T-helper 2 cell treated with Interferon-gamma antibody and Interleukin-4, amounts not matched to agents 5 μg/mL and 100 μg/mL, for 36 hours (primary cell): ENCODE data around the gene ACCS.
A peak's percentile ranks its signal among the peaks of the same experiment; 100 is the strongest.

Experiments
- DNase-seq: peaks from one replicate; pipeline ENCODE4 v3.0.0; 2021; ENCODE audit warnings: low spot score
- H3K27ac Mint-ChIP-seq: one replicate; pipeline ENCODE4 v1.8.0; 2021; ENCODE audit warnings: mild to moderate bottlenecking, mixed read lengths
- H3K27me3 Mint-ChIP-seq: one replicate; pipeline ENCODE4 v1.8.0; 2021; ENCODE audit warnings: low read depth, mixed read lengths
- H3K36me3 Mint-ChIP-seq: one replicate; pipeline ENCODE4 v1.8.0; 2021; ENCODE audit warnings: low read depth, mixed read lengths
- H3K4me1 Mint-ChIP-seq: one replicate; pipeline ENCODE4 v1.8.0; 2021; ENCODE audit warnings: low read depth, mixed read lengths
- H3K4me3 Mint-ChIP-seq: one replicate; pipeline ENCODE4 v1.8.0; 2022; ENCODE audit warnings: mild to moderate bottlenecking, moderate library complexity, mixed read lengths
- H3K9me3 Mint-ChIP-seq: one replicate; pipeline ENCODE4 v1.8.0; 2021; ENCODE audit warnings: mixed read lengths

The ACCS gene

GRCh38 chr11:44058275-44058674 lies 7.8 kb upstream of the ACCS start:
- no peaks in the 10 kb centered on the region for H3K27me3 Mint-ChIP-seq

GRCh38 chr11:44065161-44065661 lies 859 bp upstream of the ACCS start:
- peak overlapping the region; percentile 94 for H3K27ac Mint-ChIP-seq
- peaks cover 29% of the 10 kb centered on the region for H3K36me3 Mint-ChIP-seq
- H3K4me1 Mint-ChIP-seq = peaks cover 35% of the 10 kb centered on the region
- H3K27me3 Mint-ChIP-seq = no peaks in the 10 kb centered on the region
- H3K4me3 Mint-ChIP-seq = peak overlapping the region; percentile 85
- no peaks in the 10 kb centered on the region for H3K9me3 Mint-ChIP-seq
- no peak for DNase-seq

More at GRCh38 chr11:44058275-44058674, 7.8 kb upstream of the ACCS start:
- no peak overlapping the region for H3K4me3 Mint-ChIP-seq
- H3K36me3 Mint-ChIP-seq = no peaks in the 10 kb centered on the region
- no peak for DNase-seq
- no peaks in the 10 kb centered on the region for H3K9me3 Mint-ChIP-seq
- peaks cover 7% of the 10 kb centered on the region for H3K4me1 Mint-ChIP-seq
- H3K27ac Mint-ChIP-seq = no peak overlapping the region

GRCh38 chr11:44066732-44067141 lies 667 bp downstream of the ACCS start:
- no peak for DNase-seq
- Mint-ChIP-seq H3K4me3 (peak overlapping the region; percentile 85), H3K9me3 (no peaks in the 10 kb centered on the region), H3K4me1 (peaks cover 35% of the 10 kb centered on the region), H3K27ac (peak overlapping the region; percentile 94), H3K36me3 (peaks cover 37% of the 10 kb centered on the region), H3K27me3 (no peaks in the 10 kb centered on the region)

GRCh38 chr11:44067266-44067665 lies 1.2 kb downstream of the ACCS start:
- peak overlapping the region; percentile 94 for H3K27ac Mint-ChIP-seq
- no peak for DNase-seq
- peaks cover 37% of the 10 kb centered on the region for H3K36me3 Mint-ChIP-seq
- H3K4me3 Mint-ChIP-seq = peak overlapping the region; percentile 85
- H3K4me1 Mint-ChIP-seq = peaks cover 35% of the 10 kb centered on the region
- H3K27me3 Mint-ChIP-seq = no peaks in the 10 kb centered on the region
- no peaks in the 10 kb centered on the region for H3K9me3 Mint-ChIP-seq

GRCh38 chr11:44068180-44068579 lies 2.1 kb downstream of the ACCS start:
- Mint-ChIP-seq H3K27ac (no peak overlapping the region), H3K9me3 (no peaks in the 10 kb centered on the region), H3K36me3 (peaks cover 37% of the 10 kb centered on the region), H3K4me3 (no peak overlapping the region), H3K27me3 (no peaks in the 10 kb centered on the region), H3K4me1 (peaks cover 29% of the 10 kb centered on the region)
- DNase-seq = no peak

- Mint-ChIP-seq H3K27ac (peak overlapping the region; percentile 22), H3K36me3 (peaks cover 35% of the 10 kb centered on the region), H3K4me1 (peaks cover 17% of the 10 kb centered on the region), H3K9me3 (no peaks in the 10 kb centered on the region), H3K4me3 (no peak overlapping the region), H3K27me3 (no peaks in the 10 kb centered on the region)
- no peak for DNase-seq
These were observed 5.1 kb downstream of the ACCS start for GRCh38 chr11:44071157-44071556.

- Mint-ChIP-seq H3K27me3 (no peaks in the 10 kb centered on the region), H3K4me1 (peaks cover 7% of the 10 kb centered on the region), H3K9me3 (no peaks in the 10 kb centered on the region), H3K36me3 (peaks cover 33% of the 10 kb centered on the region), H3K4me3 (no peak overlapping the region), H3K27ac (no peak overlapping the region)
- no peak for DNase-seq
These were observed 6.9 kb downstream of the ACCS start for GRCh38 chr11:44072757-44073658.

- H3K27ac Mint-ChIP-seq = no peak overlapping the region
These were observed 12.7 kb downstream of the ACCS start for GRCh38 chr11:44078794-44079193.

GRCh38 chr11:44079376-44079775 lies 13.3 kb downstream of the ACCS start:
- Mint-ChIP-seq H3K4me1 (peaks cover 1% of the 10 kb centered on the region), H3K4me3 (no peak overlapping the region), H3K27me3 (no peaks in the 10 kb centered on the region), H3K36me3 (peaks cover 26% of the 10 kb centered on the region), H3K27ac (no peak overlapping the region), H3K9me3 (peaks cover 4% of the 10 kb centered on the region)
- DNase-seq = no peak

More at GRCh38 chr11:44078794-44079193, 12.7 kb downstream of the ACCS start:
- Mint-ChIP-seq H3K9me3 (no peaks in the 10 kb centered on the region), H3K4me3 (no peak overlapping the region), H3K36me3 (peaks cover 20% of the 10 kb centered on the region), H3K4me1 (peaks cover 3% of the 10 kb centered on the region), H3K27me3 (no peaks in the 10 kb centered on the region)
- no peak for DNase-seq

GRCh38 chr11:44080951-44081350 lies 14.9 kb downstream of the ACCS start:
- Mint-ChIP-seq H3K4me3 (no peak overlapping the region), H3K27me3 (no peaks in the 10 kb centered on the region), H3K27ac (no peak overlapping the region), H3K4me1 (no peaks in the 10 kb centered on the region), H3K9me3 (peaks cover 10% of the 10 kb centered on the region), H3K36me3 (peaks cover 32% of the 10 kb centered on the region)
- DNase-seq = no peak

GRCh38 chr11:44082645-44083044 lies 16.6 kb downstream of the ACCS start:
- DNase-seq = no peak
- H3K9me3 Mint-ChIP-seq = peaks cover 15% of the 10 kb centered on the region
- H3K4me1 Mint-ChIP-seq = no peaks in the 10 kb centered on the region
- H3K27ac Mint-ChIP-seq = no peak overlapping the region
- H3K36me3 Mint-ChIP-seq = peaks cover 34% of the 10 kb centered on the region
- H3K4me3 Mint-ChIP-seq = no peak overlapping the region
- H3K27me3 Mint-ChIP-seq = no peaks in the 10 kb centered on the region

- DNase-seq = no peak
- H3K36me3 Mint-ChIP-seq = peaks cover 39% of the 10 kb centered on the region
- no peaks in the 10 kb centered on the region for H3K27me3 Mint-ChIP-seq
- no peak overlapping the region for H3K27ac Mint-ChIP-seq
- H3K4me3 Mint-ChIP-seq = no peak overlapping the region
- peaks cover 15% of the 10 kb centered on the region for H3K9me3 Mint-ChIP-seq
- H3K4me1 Mint-ChIP-seq = peaks cover 6% of the 10 kb centered on the region
These were observed 17.4 kb downstream of the ACCS start for GRCh38 chr11:44083433-44083832.

- H3K4me1 Mint-ChIP-seq = peaks cover 11% of the 10 kb centered on the region
- H3K9me3 Mint-ChIP-seq = peaks cover 15% of the 10 kb centered on the region
- DNase-seq = no peak
- no peak overlapping the region for H3K4me3 Mint-ChIP-seq
- peaks cover 42% of the 10 kb centered on the region for H3K36me3 Mint-ChIP-seq
- no peaks in the 10 kb centered on the region for H3K27me3 Mint-ChIP-seq
- no peak overlapping the region for H3K27ac Mint-ChIP-seq
These were observed 17.8 kb downstream of the ACCS start for GRCh38 chr11:44083906-44084305.

GRCh38 chr11:44085330-44085729 lies 19.3 kb downstream of the ACCS start:
- no peak for DNase-seq
- Mint-ChIP-seq H3K27me3 (no peaks in the 10 kb centered on the region), H3K4me3 (no peak overlapping the region), H3K27ac (no peak overlapping the region), H3K9me3 (peaks cover 18% of the 10 kb centered on the region), H3K4me1 (peaks cover 23% of the 10 kb centered on the region), H3K36me3 (peaks cover 51% of the 10 kb centered on the region)
